ENCODE data around the gene GRIP1.

DNA sequence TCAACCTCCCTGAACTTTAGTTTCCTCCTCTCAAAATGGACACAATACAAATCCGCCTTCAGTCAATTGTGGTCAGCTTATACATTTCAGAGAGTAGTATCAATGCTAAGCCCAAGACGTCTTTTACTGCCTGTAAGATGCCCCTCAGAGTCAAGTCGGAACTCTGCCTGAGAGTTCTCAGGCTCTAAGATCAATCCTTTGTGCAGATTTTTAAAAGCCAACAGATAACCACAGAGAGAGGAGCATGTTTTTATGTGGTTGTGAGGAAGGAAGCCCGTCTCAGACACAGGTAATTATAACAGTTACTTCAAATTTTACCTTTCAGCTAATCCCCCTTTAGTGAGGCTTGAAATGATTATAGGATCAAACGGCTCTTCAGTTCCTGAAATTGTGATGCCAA is 285.0 kb downstream of the GRIP1 start:
- TF ChIP-seq, protein P1, sequence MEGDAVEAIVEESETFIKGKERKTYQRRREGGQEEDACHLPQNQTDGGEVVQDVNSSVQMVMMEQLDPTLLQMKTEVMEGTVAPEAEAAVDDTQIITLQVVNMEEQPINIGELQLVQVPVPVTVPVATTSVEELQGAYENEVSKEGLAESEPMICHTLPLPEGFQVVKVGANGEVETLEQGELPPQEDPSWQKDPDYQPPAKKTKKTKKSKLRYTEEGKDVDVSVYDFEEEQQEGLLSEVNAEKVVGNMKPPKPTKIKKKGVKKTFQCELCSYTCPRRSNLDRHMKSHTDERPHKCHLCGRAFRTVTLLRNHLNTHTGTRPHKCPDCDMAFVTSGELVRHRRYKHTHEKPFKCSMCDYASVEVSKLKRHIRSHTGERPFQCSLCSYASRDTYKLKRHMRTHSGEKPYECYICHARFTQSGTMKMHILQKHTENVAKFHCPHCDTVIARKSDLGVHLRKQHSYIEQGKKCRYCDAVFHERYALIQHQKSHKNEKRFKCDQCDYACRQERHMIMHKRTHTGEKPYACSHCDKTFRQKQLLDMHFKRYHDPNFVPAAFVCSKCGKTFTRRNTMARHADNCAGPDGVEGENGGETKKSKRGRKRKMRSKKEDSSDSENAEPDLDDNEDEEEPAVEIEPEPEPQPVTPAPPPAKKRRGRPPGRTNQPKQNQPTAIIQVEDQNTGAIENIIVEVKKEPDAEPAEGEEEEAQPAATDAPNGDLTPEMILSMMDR (IDR thresholded peaks at IDR 0.05; ENCODE audit: borderline replicate concordance, extremely low read depth, low read length, poor library complexity, severe bottlenecking) = no peak
- no peak for TF ChIP-seq EZH2 (IDR thresholded peaks at IDR 0.05; ENCODE audit: borderline replicate concordance, low read depth, low read length, severe bottlenecking)

Data from DND-41 (cell line).